HepG2 (cell line): Measurements from ENCODE around the gene MEG3. TPM values are rescaled to one million over a fixed set of nuclear protein-coding genes. Genes with fewer than 3 reads are reported as not detected.
A peak's percentile ranks its signal among the peaks of the same experiment; 100 is the strongest.

Source experiments
- CC2D1A ChIP-seq: sonication (generic); formaldehyde crosslinking; IDR thresholded peaks from 2 replicates; pipeline ENCODE4 v1.8.1; 2023; ENCODE audit warnings: mild to moderate bottlenecking, missing genetic modification reagents
- DMAP1 ChIP-seq: IDR thresholded peaks from 2 replicates; pipeline ENCODE4 v1.6.1; 2016
- FIP1L1 ChIP-seq: fragments of 200-400 bp; formaldehyde crosslinking; IDR thresholded peaks from 2 replicates; pipeline ENCODE4 v1.6.1; 2018; ENCODE audit warnings: low read depth, mild to moderate bottlenecking, low read length, moderate library complexity, borderline replicate concordance; ENCODE audit not compliant: insufficient read depth
- FOXA3 ChIP-seq: IDR thresholded peaks from 2 replicates; pipeline ENCODE4 v1.6.1; 2016; ENCODE audit warnings: missing genetic modification reagents, missing compliant biosample characterization
- FOXO1 ChIP-seq: sonication (generic); formaldehyde crosslinking; IDR thresholded peaks from 2 replicates; pipeline ENCODE4 v1.4.0; 2020; ENCODE audit warnings: missing genetic modification reagents
- MED1 ChIP-seq: sonication (generic); formaldehyde crosslinking; IDR thresholded peaks from 2 replicates; pipeline ENCODE4 v1.4.0; 2020; ENCODE audit warnings: missing genetic modification reagents
- MIER2 ChIP-seq: IDR thresholded peaks from 2 replicates; pipeline ENCODE4 v1.6.1; 2016; ENCODE audit warnings: missing biosample characterization, missing genetic modification reagents
- POGZ ChIP-seq: sonication (generic); formaldehyde crosslinking; IDR thresholded peaks from 2 replicates; pipeline ENCODE4 v1.4.0; 2020; ENCODE audit warnings: mild to moderate bottlenecking, missing genetic modification reagents
- TAF15 ChIP-seq: fragments of 200-400 bp; formaldehyde crosslinking; IDR thresholded peaks from one replicate; pipeline ENCODE4 v1.6.1; 2018; ENCODE audit warnings: mild to moderate bottlenecking, low read depth, low read length; ENCODE audit not compliant: poor library complexity, severe bottlenecking
- ZFX ChIP-seq: sonication (generic); formaldehyde crosslinking; IDR thresholded peaks from 2 replicates; pipeline ENCODE4 v1.4.0; 2020; ENCODE audit warnings: mild to moderate bottlenecking, low read depth, missing genetic modification reagents, moderate library complexity
- ZNF460 ChIP-seq: sonication (generic); formaldehyde crosslinking; IDR thresholded peaks from 2 replicates; pipeline ENCODE4 v1.5.1; 2020; ENCODE audit warnings: missing genetic modification reagents, mild to moderate bottlenecking, borderline replicate concordance
- ZNF614 ChIP-seq: IDR thresholded peaks from 2 replicates; pipeline ENCODE4 v1.6.1; 2018; ENCODE audit warnings: missing biosample characterization, missing genetic modification reagents, inconsistent platforms, borderline replicate concordance
- ZSCAN21 ChIP-seq: sonication (generic); formaldehyde crosslinking; IDR thresholded peaks from 2 replicates; pipeline ENCODE4 v1.8.0; 2022; ENCODE audit warnings: mild to moderate bottlenecking, missing genetic modification reagents, moderate library complexity, borderline replicate concordance
- polyA plus RNA-seq, 8 experiments: library from polyadenylated mRNA; depleted of rRNA in 3 of 8; stranded (reverse) in 7 of 8; unstranded in 1 of 8; fragments of >200 nt; fragmentation: Illumina TruSeq in 4 of 8; extraction: Trizol in 4 of 8; gene quantifications; 2 replicates each; pipeline versions ENCODE4 v1.2.1 to v1.2.3, GENCODE V29; 2011 to 2016; ENCODE audit warnings: low read depth in 4 of 8, missing spikeins in 1 of 8, mixed read lengths in 1 of 8; ENCODE audit not compliant: insufficient read depth in 1 of 8
- total RNA-seq, 5 experiments: library from RNA; depleted of rRNA; stranded (reverse); fragments of >200 nt; fragmentation: Illumina TruSeq; extraction: Trizol; gene quantifications; 2 replicates each; pipeline ENCODE4 v1.2.3, GENCODE V29; 2016; ENCODE audit warnings: low read depth in 1 of 5
- TF ChIP-seq, protein P1 (sequence below): sonication (generic); formaldehyde crosslinking; IDR thresholded peaks from 2 replicates; pipeline ENCODE4 v1.4.0; 2020; ENCODE audit warnings: missing genetic modification reagents
- TF ChIP-seq, protein P2 (sequence below): sonication (generic); formaldehyde crosslinking; IDR thresholded peaks from 2 replicates; pipeline ENCODE4 v1.4.0; 2020; ENCODE audit warnings: mild to moderate bottlenecking, missing genetic modification reagents, borderline replicate concordance
- TF ChIP-seq, protein P3 (sequence below): sonication (generic); formaldehyde crosslinking; IDR thresholded peaks from 2 replicates; pipeline ENCODE4 v1.4.0; 2020; ENCODE audit warnings: low read depth, missing genetic modification reagents
- TF ChIP-seq, protein P4 (sequence below): IDR thresholded peaks from 2 replicates; pipeline ENCODE4 v1.6.1; 2018; ENCODE audit warnings: missing genetic modification reagents, mild to moderate bottlenecking, missing compliant biosample characterization

MEG3 gene
- total and polyA plus RNA-seq, 2 of the 13 experiments (the other 11 are each of a cell fraction or from before 2014, with no cell fraction given) = 0.17 TPM; not detected in 1

DNA sequence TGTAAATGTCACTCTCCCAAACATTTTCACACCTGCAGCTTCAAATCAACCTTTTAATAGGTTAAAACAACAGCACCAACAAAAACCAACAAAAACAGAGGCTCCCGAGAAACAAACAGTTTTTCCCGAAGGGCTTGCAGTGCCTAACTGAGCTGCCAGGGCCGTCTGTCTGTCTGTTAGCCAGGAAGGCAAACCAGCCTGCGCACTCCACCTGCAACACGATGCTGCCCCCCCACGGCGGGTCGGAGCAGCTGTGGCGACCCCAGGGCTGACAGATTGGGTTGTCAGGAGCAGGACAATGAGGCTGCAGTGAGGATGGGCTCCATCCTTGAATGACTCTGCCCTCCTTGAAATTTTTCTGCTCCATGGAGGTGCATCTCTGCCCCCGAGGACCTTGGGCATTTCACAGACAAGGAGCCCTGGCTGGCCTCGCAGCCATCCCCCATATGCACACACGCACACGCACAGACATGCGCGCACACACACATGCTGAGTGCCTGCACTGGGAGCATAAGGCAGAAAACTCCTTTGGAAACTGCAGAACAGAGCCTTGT lies 75.0 kb downstream of the MEG3 start (continued):
- no peak for TF ChIP-seq FIP1L1
- no peak for TF ChIP-seq DMAP1 (CRISPR knock-in tag)
- peak; percentile 31; the same call in 1 of the 2 replicates for TF ChIP-seq FOXA3 (CRISPR knock-in tag)
- no peak for TF ChIP-seq POGZ (CRISPR knock-in tag)
- TF ChIP-seq, protein P1, sequence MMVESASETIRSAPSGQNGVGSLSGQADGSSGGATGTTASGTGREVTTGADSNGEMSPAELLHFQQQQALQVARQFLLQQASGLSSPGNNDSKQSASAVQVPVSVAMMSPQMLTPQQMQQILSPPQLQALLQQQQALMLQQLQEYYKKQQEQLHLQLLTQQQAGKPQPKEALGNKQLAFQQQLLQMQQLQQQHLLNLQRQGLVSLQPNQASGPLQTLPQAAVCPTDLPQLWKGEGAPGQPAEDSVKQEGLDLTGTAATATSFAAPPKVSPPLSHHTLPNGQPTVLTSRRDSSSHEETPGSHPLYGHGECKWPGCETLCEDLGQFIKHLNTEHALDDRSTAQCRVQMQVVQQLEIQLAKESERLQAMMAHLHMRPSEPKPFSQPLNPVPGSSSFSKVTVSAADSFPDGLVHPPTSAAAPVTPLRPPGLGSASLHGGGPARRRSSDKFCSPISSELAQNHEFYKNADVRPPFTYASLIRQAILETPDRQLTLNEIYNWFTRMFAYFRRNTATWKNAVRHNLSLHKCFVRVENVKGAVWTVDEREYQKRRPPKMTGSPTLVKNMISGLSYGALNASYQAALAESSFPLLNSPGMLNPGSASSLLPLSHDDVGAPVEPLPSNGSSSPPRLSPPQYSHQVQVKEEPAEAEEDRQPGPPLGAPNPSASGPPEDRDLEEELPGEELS (CRISPR knock-in tag) = no peak
- TF ChIP-seq, protein P2, sequence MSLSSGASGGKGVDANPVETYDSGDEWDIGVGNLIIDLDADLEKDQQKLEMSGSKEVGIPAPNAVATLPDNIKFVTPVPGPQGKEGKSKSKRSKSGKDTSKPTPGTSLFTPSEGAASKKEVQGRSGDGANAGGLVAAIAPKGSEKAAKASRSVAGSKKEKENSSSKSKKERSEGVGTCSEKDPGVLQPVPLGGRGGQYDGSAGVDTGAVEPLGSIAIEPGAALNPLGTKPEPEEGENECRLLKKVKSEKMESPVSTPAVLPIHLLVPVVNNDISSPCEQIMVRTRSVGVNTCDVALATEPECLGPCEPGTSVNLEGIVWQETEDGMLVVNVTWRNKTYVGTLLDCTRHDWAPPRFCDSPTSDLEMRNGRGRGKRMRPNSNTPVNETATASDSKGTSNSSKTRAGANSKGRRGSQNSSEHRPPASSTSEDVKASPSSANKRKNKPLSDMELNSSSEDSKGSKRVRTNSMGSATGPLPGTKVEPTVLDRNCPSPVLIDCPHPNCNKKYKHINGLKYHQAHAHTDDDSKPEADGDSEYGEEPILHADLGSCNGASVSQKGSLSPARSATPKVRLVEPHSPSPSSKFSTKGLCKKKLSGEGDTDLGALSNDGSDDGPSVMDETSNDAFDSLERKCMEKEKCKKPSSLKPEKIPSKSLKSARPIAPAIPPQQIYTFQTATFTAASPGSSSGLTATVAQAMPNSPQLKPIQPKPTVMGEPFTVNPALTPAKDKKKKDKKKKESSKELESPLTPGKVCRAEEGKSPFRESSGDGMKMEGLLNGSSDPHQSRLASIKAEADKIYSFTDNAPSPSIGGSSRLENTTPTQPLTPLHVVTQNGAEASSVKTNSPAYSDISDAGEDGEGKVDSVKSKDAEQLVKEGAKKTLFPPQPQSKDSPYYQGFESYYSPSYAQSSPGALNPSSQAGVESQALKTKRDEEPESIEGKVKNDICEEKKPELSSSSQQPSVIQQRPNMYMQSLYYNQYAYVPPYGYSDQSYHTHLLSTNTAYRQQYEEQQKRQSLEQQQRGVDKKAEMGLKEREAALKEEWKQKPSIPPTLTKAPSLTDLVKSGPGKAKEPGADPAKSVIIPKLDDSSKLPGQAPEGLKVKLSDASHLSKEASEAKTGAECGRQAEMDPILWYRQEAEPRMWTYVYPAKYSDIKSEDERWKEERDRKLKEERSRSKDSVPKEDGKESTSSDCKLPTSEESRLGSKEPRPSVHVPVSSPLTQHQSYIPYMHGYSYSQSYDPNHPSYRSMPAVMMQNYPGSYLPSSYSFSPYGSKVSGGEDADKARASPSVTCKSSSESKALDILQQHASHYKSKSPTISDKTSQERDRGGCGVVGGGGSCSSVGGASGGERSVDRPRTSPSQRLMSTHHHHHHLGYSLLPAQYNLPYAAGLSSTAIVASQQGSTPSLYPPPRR (CRISPR knock-in tag) = no peak
- 0 out of 2 replicates have a peak, but pooled peaks have one; percentile 49 for TF ChIP-seq CC2D1A (CRISPR knock-in tag)
- TF ChIP-seq FOXO1 (CRISPR knock-in tag) = 0 out of 2 replicates have a peak, but pooled peaks have one; percentile 25
- TF ChIP-seq ZNF460 (CRISPR knock-in tag) = no peak
- peak; percentile 57; the same call in 1 of the 2 replicates for TF ChIP-seq ZNF614 (CRISPR knock-in tag)
- peak; percentile 55; the same call in 1 of the 2 replicates for TF ChIP-seq ZFX (CRISPR knock-in tag)
- TF ChIP-seq MED1 (CRISPR knock-in tag) = peak; percentile 39
- TF ChIP-seq, protein P3, sequence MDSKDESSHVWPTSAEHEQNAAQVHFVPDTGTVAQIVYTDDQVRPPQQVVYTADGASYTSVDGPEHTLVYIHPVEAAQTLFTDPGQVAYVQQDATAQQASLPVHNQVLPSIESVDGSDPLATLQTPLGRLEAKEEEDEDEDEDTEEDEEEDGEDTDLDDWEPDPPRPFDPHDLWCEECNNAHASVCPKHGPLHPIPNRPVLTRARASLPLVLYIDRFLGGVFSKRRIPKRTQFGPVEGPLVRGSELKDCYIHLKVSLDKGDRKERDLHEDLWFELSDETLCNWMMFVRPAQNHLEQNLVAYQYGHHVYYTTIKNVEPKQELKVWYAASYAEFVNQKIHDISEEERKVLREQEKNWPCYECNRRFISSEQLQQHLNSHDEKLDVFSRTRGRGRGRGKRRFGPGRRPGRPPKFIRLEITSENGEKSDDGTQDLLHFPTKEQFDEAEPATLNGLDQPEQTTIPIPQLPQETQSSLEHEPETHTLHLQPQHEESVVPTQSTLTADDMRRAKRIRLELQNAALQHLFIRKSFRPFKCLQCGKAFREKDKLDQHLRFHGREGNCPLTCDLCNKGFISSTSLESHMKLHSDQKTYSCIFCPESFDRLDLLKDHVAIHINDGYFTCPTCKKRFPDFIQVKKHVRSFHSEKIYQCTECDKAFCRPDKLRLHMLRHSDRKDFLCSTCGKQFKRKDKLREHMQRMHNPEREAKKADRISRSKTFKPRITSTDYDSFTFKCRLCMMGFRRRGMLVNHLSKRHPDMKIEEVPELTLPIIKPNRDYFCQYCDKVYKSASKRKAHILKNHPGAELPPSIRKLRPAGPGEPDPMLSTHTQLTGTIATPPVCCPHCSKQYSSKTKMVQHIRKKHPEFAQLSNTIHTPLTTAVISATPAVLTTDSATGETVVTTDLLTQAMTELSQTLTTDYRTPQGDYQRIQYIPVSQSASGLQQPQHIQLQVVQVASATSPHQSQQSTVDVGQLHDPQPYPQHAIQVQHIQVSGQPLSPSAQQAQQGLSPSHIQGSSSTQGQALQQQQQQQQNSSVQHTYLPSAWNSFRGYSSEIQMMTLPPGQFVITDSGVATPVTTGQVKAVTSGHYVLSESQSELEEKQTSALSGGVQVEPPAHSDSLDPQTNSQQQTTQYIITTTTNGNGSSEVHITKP (CRISPR knock-in tag) = no peak
- TF ChIP-seq ZSCAN21 (CRISPR knock-in tag) = 0 out of 2 replicates have a peak, but pooled peaks have one; percentile 19
- peak; percentile 41; the same call in 1 of the 2 replicates for TF ChIP-seq MIER2
- TF ChIP-seq, protein P4, sequence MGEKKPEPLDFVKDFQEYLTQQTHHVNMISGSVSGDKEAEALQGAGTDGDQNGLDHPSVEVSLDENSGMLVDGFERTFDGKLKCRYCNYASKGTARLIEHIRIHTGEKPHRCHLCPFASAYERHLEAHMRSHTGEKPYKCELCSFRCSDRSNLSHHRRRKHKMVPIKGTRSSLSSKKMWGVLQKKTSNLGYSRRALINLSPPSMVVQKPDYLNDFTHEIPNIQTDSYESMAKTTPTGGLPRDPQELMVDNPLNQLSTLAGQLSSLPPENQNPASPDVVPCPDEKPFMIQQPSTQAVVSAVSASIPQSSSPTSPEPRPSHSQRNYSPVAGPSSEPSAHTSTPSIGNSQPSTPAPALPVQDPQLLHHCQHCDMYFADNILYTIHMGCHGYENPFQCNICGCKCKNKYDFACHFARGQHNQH = peak; percentile 50; the same call in 1 of the 2 replicates
- TF ChIP-seq TAF15 = peak; percentile 84
